LNCaP clone FGC (cell line): Measurements from ENCODE around the gene LCE6A.

ENCODE experiments used
- DNase-seq: peaks from one replicate; pipeline ENCODE4 v3.0.0-alpha.2; 2011; ENCODE audit warnings: low read depth
- H3K4me3 ChIP-seq: 2 replicates; pipeline ENCODE4 v1.5.1; 2011; ENCODE audit warnings: mild to moderate bottlenecking, low read depth, low read length, control low read depth
- TF ChIP-seq, protein P1 (sequence below): IDR thresholded peaks from 2 replicates; pipeline ENCODE4 v1.5.1; 2012; ENCODE audit warnings: mild to moderate bottlenecking; ENCODE audit not compliant: control insufficient read depth, insufficient read depth; ENCODE audit errors: extremely low read depth

The LCE6A gene

DNA sequence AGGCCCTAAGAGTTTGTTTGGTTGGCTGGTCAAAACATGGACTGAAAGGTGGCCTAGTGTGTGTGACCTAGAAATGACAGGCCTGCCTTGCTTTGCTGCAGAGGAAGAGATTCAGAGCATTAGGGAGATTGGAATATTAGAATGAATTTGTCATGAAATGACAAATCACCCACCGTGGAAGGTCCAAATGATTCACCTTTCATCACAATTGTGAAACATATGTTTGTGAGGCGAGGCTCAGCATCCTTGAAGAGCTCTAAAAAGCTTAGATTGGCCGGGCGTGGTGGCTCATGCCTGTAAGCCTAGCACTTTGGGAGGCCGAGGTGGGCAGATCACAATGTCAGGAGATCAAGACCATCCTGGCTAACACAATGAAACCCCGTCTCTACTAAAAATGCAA, 25.3 kb upstream of the LCE6A start:
- H3K4me3 ChIP-seq = no peak overlapping the region
- DNase-seq = no peak
- TF ChIP-seq, protein P1, sequence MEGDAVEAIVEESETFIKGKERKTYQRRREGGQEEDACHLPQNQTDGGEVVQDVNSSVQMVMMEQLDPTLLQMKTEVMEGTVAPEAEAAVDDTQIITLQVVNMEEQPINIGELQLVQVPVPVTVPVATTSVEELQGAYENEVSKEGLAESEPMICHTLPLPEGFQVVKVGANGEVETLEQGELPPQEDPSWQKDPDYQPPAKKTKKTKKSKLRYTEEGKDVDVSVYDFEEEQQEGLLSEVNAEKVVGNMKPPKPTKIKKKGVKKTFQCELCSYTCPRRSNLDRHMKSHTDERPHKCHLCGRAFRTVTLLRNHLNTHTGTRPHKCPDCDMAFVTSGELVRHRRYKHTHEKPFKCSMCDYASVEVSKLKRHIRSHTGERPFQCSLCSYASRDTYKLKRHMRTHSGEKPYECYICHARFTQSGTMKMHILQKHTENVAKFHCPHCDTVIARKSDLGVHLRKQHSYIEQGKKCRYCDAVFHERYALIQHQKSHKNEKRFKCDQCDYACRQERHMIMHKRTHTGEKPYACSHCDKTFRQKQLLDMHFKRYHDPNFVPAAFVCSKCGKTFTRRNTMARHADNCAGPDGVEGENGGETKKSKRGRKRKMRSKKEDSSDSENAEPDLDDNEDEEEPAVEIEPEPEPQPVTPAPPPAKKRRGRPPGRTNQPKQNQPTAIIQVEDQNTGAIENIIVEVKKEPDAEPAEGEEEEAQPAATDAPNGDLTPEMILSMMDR = no peak

DNA sequence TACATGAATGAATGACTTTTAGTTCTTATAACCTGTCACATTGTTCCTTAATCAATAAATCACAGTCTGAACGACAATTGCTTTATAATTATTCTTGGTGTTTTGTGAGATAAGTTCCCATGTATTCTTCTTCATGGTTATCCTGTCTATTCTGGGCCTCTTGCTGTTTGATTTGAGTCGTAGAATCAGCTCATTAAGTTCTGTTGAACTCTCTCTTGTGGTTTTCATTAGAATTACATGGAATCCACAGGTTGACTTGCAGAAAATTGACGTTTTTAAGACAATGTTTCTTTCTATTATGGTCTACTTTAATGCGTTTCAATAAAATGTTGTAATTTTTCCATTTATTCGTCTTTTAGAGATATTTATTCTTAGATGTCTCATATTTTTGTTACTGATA, 19.4 kb upstream of the LCE6A start:
- H3K4me3 ChIP-seq = no peak overlapping the region
- no peak for DNase-seq
- TF ChIP-seq, protein P1 = no peak

DNA sequence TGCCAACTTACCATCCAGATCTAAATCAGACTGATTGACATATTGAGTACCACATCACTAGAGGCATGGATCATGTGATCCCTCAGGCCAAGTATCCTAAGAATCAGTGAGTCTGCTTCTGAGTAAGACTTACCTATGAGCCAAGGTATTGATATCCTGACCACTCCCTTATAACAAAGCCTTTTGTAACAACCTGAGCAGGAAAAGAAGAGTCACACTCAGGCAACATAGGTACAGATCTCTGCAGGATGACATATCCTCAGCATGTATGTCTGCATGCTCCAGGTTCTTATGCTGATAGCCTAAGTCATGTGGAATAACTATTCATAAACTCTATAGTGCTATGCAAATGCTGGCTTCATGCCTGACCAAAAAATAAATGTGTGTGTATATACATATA, 17.7 kb upstream of the LCE6A start:
- TF ChIP-seq, protein P1 = no peak

DNA sequence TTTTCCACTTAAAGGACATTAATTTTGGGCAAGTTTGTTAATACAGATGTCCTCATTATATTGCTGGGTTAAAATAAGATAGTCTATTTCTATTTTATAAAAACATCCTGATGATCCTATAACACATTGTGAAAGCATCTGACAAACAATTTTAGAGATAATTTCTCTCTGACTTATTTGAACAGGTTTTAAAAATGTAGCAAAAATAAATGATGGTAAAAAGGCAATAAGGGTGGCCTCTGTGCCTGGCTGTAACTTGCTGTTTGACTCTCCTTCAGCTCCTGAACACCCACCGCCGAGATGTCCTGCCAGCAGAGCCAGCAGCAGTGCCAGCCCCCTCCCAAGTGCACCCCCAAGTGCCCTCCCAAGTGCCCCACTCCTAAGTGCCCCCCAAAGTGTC, 15.5 kb upstream of the LCE6A start, which contains the start of gene LCE1A:
Gene LCE1A, plus strand, starts transcription at position 301 of the 400 bp plus-strand sequence. Its CDS starts 0 bp downstream, at position 301.
- no peak for DNase-seq
- TF ChIP-seq, protein P1 = no peak
- no peak within 1 kb of the TSS for H3K4me3 ChIP-seq

More for the DNA sequence above, 17.7 kb upstream of the LCE6A start:
- no peak overlapping the region for H3K4me3 ChIP-seq
- DNase-seq = no peak

DNA sequence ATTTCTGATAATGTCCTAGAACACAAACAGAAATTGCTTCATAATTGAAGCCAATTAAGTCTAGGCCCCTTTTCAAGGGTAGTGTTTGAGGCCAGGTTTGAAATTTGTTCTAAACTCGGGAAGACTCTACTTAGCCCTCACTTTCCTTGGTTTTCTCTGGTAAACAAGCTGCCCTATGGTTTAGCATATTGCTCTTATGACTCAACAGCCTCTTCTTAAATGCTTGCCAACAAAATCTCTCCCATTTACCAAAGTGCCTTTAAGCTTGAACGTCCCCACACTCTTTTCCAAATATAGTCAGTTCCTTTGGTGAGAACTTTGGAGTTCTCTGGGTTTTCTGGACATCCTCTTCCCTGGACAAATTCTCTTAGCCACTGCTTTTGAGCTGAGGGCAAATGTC, 5.8 kb upstream of the LCE6A start:
- TF ChIP-seq, protein P1 = no peak
- H3K4me3 ChIP-seq = no peak overlapping the region
- DNase-seq = no peak

DNA sequence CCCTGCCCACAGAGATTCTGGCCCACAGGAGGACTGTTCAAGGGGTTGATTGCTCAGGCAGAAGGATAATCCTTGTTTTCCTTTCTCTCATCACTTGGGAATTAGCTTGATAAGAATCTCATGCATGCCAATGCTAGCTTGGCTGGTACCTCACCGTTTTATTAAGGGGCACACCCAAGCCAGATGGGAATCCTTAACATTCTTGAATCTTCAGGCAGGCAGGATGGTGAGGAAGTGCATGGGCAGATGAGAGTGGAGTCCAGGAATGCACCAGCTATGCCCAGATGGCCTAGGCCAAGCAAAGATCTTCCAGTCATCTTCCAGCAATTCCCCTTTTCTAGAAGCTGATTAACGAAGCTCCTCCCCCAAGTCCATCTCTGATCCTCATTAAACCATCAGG, 13.0 kb downstream of the LCE6A start:
- H3K4me3 ChIP-seq = no peak overlapping the region
- TF ChIP-seq, protein P1 = no peak
- DNase-seq = no peak

DNA sequence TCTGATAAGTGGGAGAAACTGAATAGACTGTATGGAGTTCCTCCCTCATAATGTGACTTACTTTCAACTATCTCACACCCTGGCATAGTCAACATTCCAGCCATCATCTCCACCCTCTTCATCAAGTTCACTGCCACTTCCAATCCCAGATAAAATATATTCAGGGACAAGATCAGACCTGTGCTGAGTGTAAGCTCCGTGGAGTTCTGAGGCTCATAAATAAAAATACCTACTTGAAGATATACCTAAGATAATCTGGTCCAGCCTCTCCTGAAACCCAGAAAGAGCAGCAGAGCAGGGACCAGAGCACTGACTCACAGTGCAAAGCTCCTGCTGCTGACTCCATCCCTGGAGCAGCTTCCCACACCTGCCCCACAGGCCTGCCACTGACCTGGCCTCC, 15.4 kb downstream of the LCE6A start:
- no peak for DNase-seq
- H3K4me3 ChIP-seq = no peak overlapping the region
- TF ChIP-seq, protein P1 = no peak
